HTERT RPE-1 (cell line): ENCODE measurements around the gene BCL2L2.

Experiments used
- in situ Hi-C: fragments of 300-500 bp; cut with MboI; formaldehyde crosslinking; loops from 4 replicates; pipeline ENCODE4 v1.14.3; 2020; ENCODE audit warnings: low sequenced_read_pairs

Gene BCL2L2

GRCh38 chr14:23352506-23353432 lies 46.1 kb downstream of the BCL2L2 start, which contains the start of gene SLC22A17:
SLC22A17 (minus strand) TSS chr14:23352887.
- in situ Hi-C loops = no loop called here

DNA sequence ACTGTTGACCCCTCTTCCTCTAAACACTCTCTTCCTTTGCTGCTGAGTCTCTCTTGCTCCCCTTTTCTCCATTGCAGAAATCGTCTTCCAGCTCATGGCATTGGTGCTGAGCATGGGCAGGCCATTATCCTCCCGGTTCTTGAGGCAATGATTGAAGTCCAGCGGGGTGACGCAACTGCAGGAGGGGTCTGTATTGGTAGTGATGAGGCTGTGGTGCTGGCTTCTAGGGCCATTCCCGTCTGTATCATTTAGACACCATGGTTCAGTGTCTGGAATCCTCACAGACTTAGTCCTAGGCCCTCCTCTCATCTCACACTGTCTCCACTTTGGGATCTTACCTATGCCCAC lies 46.8 kb downstream of the BCL2L2 start:
- in situ Hi-C loops = no loop called here

DNA sequence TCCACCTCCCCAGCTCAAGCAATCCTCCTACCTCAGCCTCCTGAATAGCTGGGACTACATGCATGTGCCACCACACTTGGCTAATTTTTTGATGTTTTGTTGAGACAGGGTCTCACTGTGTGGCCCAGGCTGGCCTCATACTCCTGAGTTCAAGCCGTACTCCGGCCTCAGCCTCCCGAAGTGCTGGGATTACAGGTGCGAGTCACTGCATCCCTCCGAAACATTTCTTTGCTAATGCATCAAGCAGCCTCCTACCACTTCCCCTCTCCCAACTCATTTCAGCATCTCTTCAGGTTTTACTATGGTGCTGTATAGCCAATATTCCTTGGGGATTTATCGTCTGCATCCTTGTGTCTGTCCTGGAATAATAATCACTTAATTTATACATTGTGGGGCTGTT lies 48.4 kb downstream of the BCL2L2 start:
- in situ Hi-C loops = no loop called here

DNA sequence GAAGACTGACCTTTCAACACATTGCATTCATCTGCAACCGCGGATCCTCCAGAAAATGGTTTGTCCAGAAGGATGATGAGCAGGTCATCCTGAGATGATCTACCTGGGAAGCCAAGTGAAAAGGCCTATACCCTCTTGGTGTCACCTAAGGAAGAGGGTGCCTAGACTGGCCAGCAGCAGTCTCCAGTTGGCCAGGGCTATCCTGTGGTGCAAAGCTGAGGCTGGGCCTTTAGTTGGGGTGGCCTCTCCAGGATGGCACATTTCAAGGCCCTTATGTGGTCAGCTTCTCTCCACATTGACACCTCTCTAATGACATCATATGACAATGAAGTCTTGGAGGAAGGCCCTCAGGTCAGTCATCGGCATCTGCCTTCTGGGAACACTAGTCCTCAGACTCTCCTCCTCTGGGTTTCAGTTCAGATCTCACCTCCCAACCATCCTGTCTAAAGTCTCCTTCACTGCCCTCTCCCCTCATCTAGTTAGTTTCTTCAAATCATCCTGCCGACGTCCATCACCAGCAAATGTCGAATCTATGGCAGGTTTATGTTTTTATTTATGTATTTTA lies 49.3 kb downstream of the BCL2L2 start:
- in situ Hi-C loops = no loop called here

- in situ Hi-C loops = no loop called here
Measured at GRCh38 chr14:23356662-23357061, 50.0 kb downstream of the BCL2L2 start.

- in situ Hi-C loops = no loop called here
Measured at GRCh38 chr14:23357261-23357660, 50.6 kb downstream of the BCL2L2 start.

- in situ Hi-C loops = no loop called here
Measured at GRCh38 chr14:23358042-23358441, 51.4 kb downstream of the BCL2L2 start.

- in situ Hi-C loops = no loop called here
Measured at GRCh38 chr14:23358553-23359166, 52.0 kb downstream of the BCL2L2 start.

DNA sequence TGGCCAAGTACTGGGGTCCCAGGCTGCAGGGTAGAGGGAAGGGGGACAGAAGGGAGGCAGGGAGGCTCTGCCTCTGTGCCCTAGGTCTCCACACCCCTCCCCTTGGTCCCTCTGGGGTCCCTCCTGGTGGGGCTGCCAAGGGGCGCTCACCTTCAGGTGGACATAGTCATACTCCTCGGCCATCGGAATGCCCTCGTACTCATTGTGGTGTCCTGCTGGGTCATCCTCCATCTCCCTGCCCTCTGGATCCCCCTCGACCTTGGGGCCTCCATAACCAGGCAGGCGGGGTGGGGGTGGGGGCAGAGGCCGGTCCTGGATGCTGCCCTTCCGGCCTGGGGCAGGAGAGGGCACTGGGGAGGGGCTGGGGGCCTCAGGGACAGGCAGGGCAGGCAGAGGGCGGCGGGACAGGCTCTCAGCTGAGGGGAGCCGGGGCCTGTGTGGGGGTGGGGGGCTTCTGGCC lies 52.6 kb downstream of the BCL2L2 start:
- in situ Hi-C loops = no loop called here

GRCh38 chr14:23359722-23360447 lies 53.3 kb downstream of the BCL2L2 start:
- in situ Hi-C loops = no loop called here

DNA sequence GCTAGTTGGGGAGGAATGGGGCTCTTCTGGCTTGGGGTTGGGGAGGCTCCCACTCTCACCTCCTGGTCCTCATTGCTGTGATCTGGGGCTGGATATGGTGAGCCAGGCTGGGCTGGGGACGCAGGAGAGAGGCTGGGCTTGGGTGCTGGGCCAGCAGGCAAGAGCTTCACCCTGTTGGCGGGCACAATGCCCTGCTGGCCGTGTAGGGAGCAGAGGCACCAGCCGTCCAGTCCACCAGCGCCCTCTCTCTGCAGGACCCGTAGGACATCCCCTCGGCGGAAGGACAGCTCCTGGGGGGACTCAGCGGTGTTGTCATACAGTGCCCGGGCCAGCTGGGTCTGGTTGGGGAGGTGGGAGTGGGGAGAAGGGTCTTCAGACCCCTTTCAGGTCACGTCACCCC lies 53.9 kb downstream of the BCL2L2 start:
- in situ Hi-C loops = no loop called here

DNA sequence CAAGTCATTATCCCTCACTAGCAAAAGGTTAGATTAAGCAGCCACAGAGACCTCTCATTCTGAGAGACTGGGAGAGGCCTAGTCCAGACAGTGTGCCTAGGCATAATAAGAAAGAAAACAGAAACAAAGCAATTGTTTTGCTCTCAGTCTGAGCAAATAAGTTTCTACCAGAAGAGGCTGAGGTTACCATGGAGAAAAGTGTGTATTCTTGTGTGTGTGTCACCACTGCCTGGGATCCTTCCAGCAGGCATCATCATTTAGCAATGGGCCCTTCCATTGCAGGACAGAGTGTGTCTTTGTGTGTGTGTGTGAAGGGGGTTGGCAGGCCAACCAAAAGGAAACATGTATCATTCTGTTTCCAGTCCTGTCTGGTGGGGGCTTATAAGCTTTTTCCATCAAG lies 54.7 kb downstream of the BCL2L2 start:
- in situ Hi-C loops = no loop called here
